Activated CD8-positive, alpha-beta T cell treated with anti-CD3 and anti-CD28 coated beads for 36 hours (primary cell): Measurements from ENCODE around the gene CNTD1. TPM values are rescaled to one million over a fixed set of nuclear protein-coding genes. Genes with fewer than 3 reads are reported as not detected.

Experiments used
- ATAC-seq: fragments of 200-7000 bp; cut with Tn5 transposase; one replicate; pipeline ENCODE4 v1.10.0; 2021; ENCODE audit warnings: mild to moderate bottlenecking, moderate library complexity
- CTCF ChIA-PET: fragments of 350-600 bp; sonication (Branson Sonifier 250); formaldehyde crosslinking; loops from one replicate; lab custom pipeline; 2021; ENCODE audit warnings: antibody characterized with exemption; lab: Charles Lee
- POLR2A ChIA-PET: fragments of 350-600 bp; sonication (Branson Sonifier 250); formaldehyde crosslinking; loops from one replicate; lab custom pipeline; 2021; ENCODE audit warnings: antibody characterized with exemption; lab: Charles Lee
- DNase-seq: peaks from one replicate; pipeline ENCODE4 v3.0.0-alpha.2; 2020
- H3K27ac Mint-ChIP-seq: one replicate; pipeline ENCODE4 v1.8.0; 2021; ENCODE audit warnings: mild to moderate bottlenecking, mixed read lengths
- H3K27me3 Mint-ChIP-seq: one replicate; pipeline ENCODE4 v1.8.0; 2021; ENCODE audit warnings: mixed read lengths
- H3K36me3 Mint-ChIP-seq: one replicate; pipeline ENCODE4 v1.8.0; 2021; ENCODE audit warnings: low read depth, mixed read lengths
- H3K4me1 Mint-ChIP-seq: one replicate; pipeline ENCODE4 v1.8.0; 2021; ENCODE audit warnings: low read depth, mixed read lengths
- H3K4me3 Mint-ChIP-seq: one replicate; pipeline ENCODE4 v1.8.0; 2021; ENCODE audit warnings: mild to moderate bottlenecking, moderate library complexity, mixed read lengths
- H3K9me3 Mint-ChIP-seq: one replicate; pipeline ENCODE4 v1.8.0; 2021; ENCODE audit warnings: mixed read lengths
- CTCF ChIP-seq: fragments of 200-600 bp; IDR thresholded peaks from one replicate; pipeline ENCODE4 v1.8.0; 2022; ENCODE audit warnings: antibody characterized with exemption, mild to moderate bottlenecking
- intact Hi-C: fragments of 100-400 bp; cut with micrococcal nuclease; formaldehyde crosslinking; loops from one replicate; pipeline ENCODE4 v1.10.0; 2022
- total RNA-seq, 2 experiments: library from RNA; stranded (reverse); gene quantifications; one replicate each; pipeline ENCODE4 v1.2.3, GENCODE V29; 2021

The CNTD1 gene
- total RNA-seq, 2 experiments from 2014 or later = 0.23 TPM; not detected in 1

- Mint-ChIP-seq H3K36me3 (peaks cover 18% of the 10 kb centered on the region), H3K4me1 (peaks cover 22% of the 10 kb centered on the region), H3K9me3 (no peaks in the 10 kb centered on the region), H3K27ac (no peak overlapping the region), H3K4me3 (no peak overlapping the region), H3K27me3 (peaks cover 52% of the 10 kb centered on the region)
- intact Hi-C loops = no loop called here
- ATAC-seq (peak; percentile 20), DNase-seq (no peak)
- no peak for TF ChIP-seq CTCF
- ChIA-PET CTCF (no interaction called here), POLR2A (interaction anchor here (0.6 to 4.5 kb wide), 6 partner anchors 9 to 779 kb away, joined by 3 to 22 read pairs (median 4); partner anchors contain the start of genes CNTD1, COA3 and VPS25)
Observed at GRCh38 chr17:42782166-42783061, 16.2 kb upstream of the CNTD1 start.

- Mint-ChIP-seq H3K36me3 (peaks cover 13% of the 10 kb centered on the region), H3K4me1 (peaks cover 22% of the 10 kb centered on the region), H3K4me3 (no peak overlapping the region), H3K9me3 (no peaks in the 10 kb centered on the region), H3K27me3 (peaks cover 59% of the 10 kb centered on the region), H3K27ac (no peak overlapping the region)
- ATAC-seq (no peak), DNase-seq (no peak)
- CTCF ChIA-PET = no interaction called here
- no peak for TF ChIP-seq CTCF
- POLR2A ChIA-PET = interaction anchor here (0.6 to 4.5 kb wide), 5 partner anchors 8 to 779 kb away, joined by 3 to 22 read pairs (median 4); partner anchors contain the start of gene VPS25
- intact Hi-C loops = no loop called here
Observed at GRCh38 chr17:42783062-42783790, 15.4 kb upstream of the CNTD1 start.

DNA sequence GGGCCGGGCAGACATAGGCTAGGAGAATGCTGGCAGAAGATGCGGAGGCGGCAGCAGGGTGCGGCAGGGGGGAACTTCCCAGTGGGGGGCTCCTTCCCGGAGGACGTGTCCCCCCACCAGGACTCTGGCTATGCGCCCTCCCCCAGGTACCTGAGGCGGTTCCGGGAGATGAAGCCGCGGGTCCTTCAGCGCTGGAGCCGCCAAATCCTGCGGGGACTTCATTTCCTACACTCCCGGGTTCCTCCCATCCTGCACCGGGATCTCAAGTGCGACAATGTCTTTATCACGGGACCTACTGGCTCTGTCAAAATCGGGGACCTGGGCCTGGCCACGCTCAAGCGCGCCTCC is 14.9 kb upstream of the CNTD1 start:
- H3K4me1 Mint-ChIP-seq = peaks cover 22% of the 10 kb centered on the region
- POLR2A ChIA-PET = interaction anchor here (0.6 to 4.5 kb wide), 3 partner anchors 10 to 24 kb away, joined by 4 to 22 read pairs (median 5); partner anchors contain the start of gene VPS25
- H3K27me3 Mint-ChIP-seq = peaks cover 59% of the 10 kb centered on the region
- DNase-seq (no peak), ATAC-seq (no peak)
- H3K9me3 Mint-ChIP-seq = no peaks in the 10 kb centered on the region
- H3K4me3 Mint-ChIP-seq = no peak overlapping the region
- peaks cover 11% of the 10 kb centered on the region for H3K36me3 Mint-ChIP-seq
- CTCF ChIA-PET = no interaction called here
- TF ChIP-seq CTCF = no peak
- no peak overlapping the region for H3K27ac Mint-ChIP-seq
- intact Hi-C loops = no loop called here

DNA sequence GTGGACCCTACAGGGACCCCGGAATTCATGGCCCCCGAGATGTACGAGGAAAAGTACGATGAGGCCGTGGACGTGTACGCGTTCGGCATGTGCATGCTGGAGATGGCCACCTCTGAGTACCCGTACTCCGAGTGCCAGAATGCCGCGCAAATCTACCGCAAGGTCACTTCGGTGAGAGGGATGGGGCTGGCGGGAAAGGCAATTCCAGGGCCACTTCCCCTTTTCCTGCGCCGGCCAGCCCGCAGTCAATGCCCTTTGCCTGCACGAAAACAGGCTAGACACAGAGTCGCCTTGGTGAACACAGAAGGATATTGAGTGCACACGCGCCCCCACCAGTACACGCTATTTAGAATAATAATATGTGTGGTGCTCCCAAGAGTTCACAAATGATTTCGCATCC is 14.3 kb upstream of the CNTD1 start:
- Mint-ChIP-seq H3K9me3 (no peaks in the 10 kb centered on the region), H3K36me3 (peaks cover 5% of the 10 kb centered on the region), H3K27me3 (peaks cover 63% of the 10 kb centered on the region), H3K4me3 (no peak overlapping the region), H3K27ac (no peak overlapping the region), H3K4me1 (peaks cover 21% of the 10 kb centered on the region)
- DNase-seq = no peak
- no peak for TF ChIP-seq CTCF
- ATAC-seq = no peak
- ChIA-PET CTCF (no interaction called here), POLR2A (interaction anchor here (1.0 to 4.5 kb wide), 3 partner anchors 11 to 34 kb away, joined by 3 to 22 read pairs (median 5); partner anchors contain the start of gene VPS25)
- intact Hi-C loops = no loop called here
